Suprapubic skin (tissue), 4 donors: Measurements from ENCODE around the gene IBA57.

ENCODE experiments used
- EP300 ChIP-seq: sonication (generic); formaldehyde crosslinking; IDR thresholded peaks from one replicate; pipeline ENCODE4 v1.6.1; 2017; ENCODE audit warnings: antibody characterized with exemption
- POLR2AphosphoS5 ChIP-seq, 3 donors: sonication (generic); formaldehyde crosslinking; IDR thresholded peaks; one replicate each; pipeline ENCODE4 v1.6.1; 2017; ENCODE audit warnings: antibody characterized with exemption in 3 of 3
- TF ChIP-seq, protein P1 (sequence below), 2 donors: fragments of 200-600 bp in 1 of 2; fragments of 450-650 bp in 1 of 2; sonication (generic) in 1 of 2; IDR thresholded peaks; one replicate each; pipeline ENCODE4 v1.5.1; 2016 to 2019; ENCODE audit warnings: antibody characterized with exemption in 2 of 2, mild to moderate bottlenecking in 1 of 2, moderate library complexity in 1 of 2

DNA sequence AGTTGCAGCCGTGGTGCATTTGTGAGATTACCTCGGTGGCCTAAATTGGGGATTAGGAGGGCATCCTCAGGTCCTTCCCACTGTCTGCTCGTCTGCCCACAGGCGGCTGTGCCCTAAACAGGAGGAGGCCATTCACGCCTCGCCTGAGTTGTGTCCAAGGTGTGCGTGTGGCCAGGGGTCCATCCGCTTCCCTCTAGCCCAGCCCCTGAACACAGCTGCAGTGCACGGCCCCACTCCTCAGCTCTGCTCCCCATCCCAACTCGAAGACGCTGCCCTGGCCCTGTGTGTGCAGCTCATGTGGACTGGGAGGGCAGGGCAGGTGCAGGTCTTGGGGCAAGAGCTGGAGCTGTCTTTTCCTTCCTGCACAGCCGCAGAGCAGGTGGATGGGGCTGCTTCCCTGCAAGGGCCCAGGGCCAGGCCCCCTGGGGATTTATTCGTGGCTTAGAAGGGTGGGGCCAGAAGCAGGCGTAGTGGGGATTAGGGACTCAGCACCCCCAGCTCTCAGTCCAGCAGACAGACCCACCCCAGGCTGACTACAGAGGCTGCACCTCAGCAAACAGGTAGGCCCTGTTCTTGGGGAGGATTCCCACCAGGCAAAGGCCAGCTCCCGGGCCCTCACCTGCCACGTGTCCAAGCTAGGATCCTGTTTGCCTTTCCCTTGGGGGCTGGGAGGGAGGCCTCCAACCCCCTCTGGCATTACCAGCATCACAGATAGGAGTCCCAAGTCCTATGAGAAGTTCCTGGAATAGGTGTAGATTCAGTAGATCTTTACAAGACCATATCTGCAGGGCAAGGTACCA, 21.2 kb upstream of the IBA57 start:
- TF ChIP-seq, protein P1, sequence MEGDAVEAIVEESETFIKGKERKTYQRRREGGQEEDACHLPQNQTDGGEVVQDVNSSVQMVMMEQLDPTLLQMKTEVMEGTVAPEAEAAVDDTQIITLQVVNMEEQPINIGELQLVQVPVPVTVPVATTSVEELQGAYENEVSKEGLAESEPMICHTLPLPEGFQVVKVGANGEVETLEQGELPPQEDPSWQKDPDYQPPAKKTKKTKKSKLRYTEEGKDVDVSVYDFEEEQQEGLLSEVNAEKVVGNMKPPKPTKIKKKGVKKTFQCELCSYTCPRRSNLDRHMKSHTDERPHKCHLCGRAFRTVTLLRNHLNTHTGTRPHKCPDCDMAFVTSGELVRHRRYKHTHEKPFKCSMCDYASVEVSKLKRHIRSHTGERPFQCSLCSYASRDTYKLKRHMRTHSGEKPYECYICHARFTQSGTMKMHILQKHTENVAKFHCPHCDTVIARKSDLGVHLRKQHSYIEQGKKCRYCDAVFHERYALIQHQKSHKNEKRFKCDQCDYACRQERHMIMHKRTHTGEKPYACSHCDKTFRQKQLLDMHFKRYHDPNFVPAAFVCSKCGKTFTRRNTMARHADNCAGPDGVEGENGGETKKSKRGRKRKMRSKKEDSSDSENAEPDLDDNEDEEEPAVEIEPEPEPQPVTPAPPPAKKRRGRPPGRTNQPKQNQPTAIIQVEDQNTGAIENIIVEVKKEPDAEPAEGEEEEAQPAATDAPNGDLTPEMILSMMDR (IDR thresholded peaks at IDR 0.05): no peak
- no peak for TF ChIP-seq POLR2AphosphoS5 (IDR thresholded peaks at IDR 0.05)
- TF ChIP-seq EP300: no peak
